Transverse colon (tissue), 4 donors: ENCODE data around the gene ZNF865.

Experiments used
- CTCF ChIP-seq, 5 experiments: fragments of 200-600 bp in 3 of 5; fragments of 450-650 bp in 2 of 5; sonication (generic) in 3 of 5; IDR thresholded peaks; 1 replicate in 2 of 5; 2 replicates in 3 of 5; pipeline ENCODE4 v1.5.1; 2016 to 2017; ENCODE audit warnings: antibody characterized with exemption in 5 of 5, inconsistent platforms in 3 of 5, mild to moderate bottlenecking in 2 of 5, moderate library complexity in 1 of 5
- EP300 ChIP-seq: sonication (generic); formaldehyde crosslinking; IDR thresholded peaks from one replicate; pipeline ENCODE4 v1.6.1; 2017; ENCODE audit warnings: antibody characterized with exemption, low read depth
- POLR2A ChIP-seq: fragments of 450-650 bp; IDR thresholded peaks from one replicate; pipeline ENCODE4 v1.6.1; 2016; ENCODE audit warnings: antibody characterized with exemption, mild to moderate bottlenecking, moderate library complexity
- POLR2AphosphoS5 ChIP-seq, 3 donors: sonication (generic); formaldehyde crosslinking; IDR thresholded peaks; one replicate each; pipeline ENCODE4 v1.6.1; 2016; ENCODE audit warnings: antibody characterized with exemption in 3 of 3

GRCh38 chr19:55659822-55660221, 54.4 kb downstream of the ZNF865 start:
- TF ChIP-seq CTCF (IDR thresholded peaks at IDR 0.05) (no peak), POLR2AphosphoS5 (IDR thresholded peaks at IDR 0.05) (no peak), EP300 (no peak), POLR2A (no peak)
